Mesenchymal stem cell (in vitro differentiated cells and primary cell): Measurements from ENCODE around the gene CMSS1.

Experiments used
- DNase-seq: peaks from one replicate; pipeline ENCODE4 v3.0.0-alpha.2; 2013
- H2AFZ ChIP-seq: one replicate; pipeline ENCODE4 v1.6.1; 2013; ENCODE audit warnings: low read depth, mild to moderate bottlenecking, control low read depth, inconsistent platforms, low read length, moderate library complexity
- H2AK5ac ChIP-seq: 2 replicates; pipeline ENCODE4 v1.6.1; 2013; ENCODE audit warnings: low read length, moderate library complexity, mild to moderate bottlenecking, inconsistent platforms; ENCODE audit not compliant: severe bottlenecking
- H2BK120ac ChIP-seq: one replicate; pipeline ENCODE4 v1.6.1; 2013; ENCODE audit warnings: low read depth, mild to moderate bottlenecking, inconsistent platforms, low read length, moderate library complexity
- H2BK12ac ChIP-seq, 2 experiments: one replicate each; pipeline ENCODE4 v1.6.1; 2013; ENCODE audit warnings: inconsistent platforms in 2 of 2, low read length in 2 of 2, mild to moderate bottlenecking in 2 of 2, moderate library complexity in 2 of 2, control low read depth in 1 of 2
- H2BK15ac ChIP-seq: one replicate; pipeline ENCODE4 v1.6.1; 2013; ENCODE audit warnings: mild to moderate bottlenecking, low read depth, inconsistent platforms; ENCODE audit not compliant: poor library complexity, severe bottlenecking
- H2BK5ac ChIP-seq: 2 replicates; pipeline ENCODE4 v1.6.1; 2013; ENCODE audit warnings: low read depth, mild to moderate bottlenecking, low read length, control low read depth, inconsistent platforms; ENCODE audit not compliant: poor library complexity, severe bottlenecking
- H3K14ac ChIP-seq, 2 experiments: one replicate each; pipeline ENCODE4 v1.6.1; 2013; ENCODE audit warnings: inconsistent platforms in 2 of 2, low read length in 2 of 2, control low read depth in 1 of 2, mild to moderate bottlenecking in 1 of 2, moderate library complexity in 1 of 2
- H3K18ac ChIP-seq, 2 experiments: one replicate each; pipeline ENCODE4 v1.6.1; 2013; ENCODE audit warnings: inconsistent platforms in 2 of 2, low read length in 2 of 2, control low read depth in 1 of 2, low read depth in 1 of 2, mild to moderate bottlenecking in 1 of 2
- H3K23ac ChIP-seq, 2 experiments: one replicate each; pipeline ENCODE4 v1.6.1; 2013; ENCODE audit warnings: inconsistent platforms in 2 of 2, low read length in 2 of 2, mild to moderate bottlenecking in 2 of 2, moderate library complexity in 2 of 2, control low read depth in 1 of 2
- H3K27ac ChIP-seq: 2 replicates; pipeline ENCODE4 v1.5.1; 2013; ENCODE audit warnings: mild to moderate bottlenecking, moderate library complexity, low read length, control low read depth, inconsistent platforms; ENCODE audit not compliant: poor library complexity, severe bottlenecking
- H3K27me3 ChIP-seq, 2 experiments: 2 replicates each; pipeline versions ENCODE4 v1.6.1 to v1.7.0; 2013; ENCODE audit warnings: low read length in 2 of 2, mild to moderate bottlenecking in 2 of 2, moderate library complexity in 2 of 2, control low read depth in 1 of 2, inconsistent platforms in 1 of 2; ENCODE audit not compliant: control insufficient read depth in 1 of 2, insufficient read depth in 1 of 2
- H3K36me3 ChIP-seq, 2 experiments: 2 replicates each; pipeline versions ENCODE4 v1.6.1 to v1.7.0; 2013; ENCODE audit warnings: low read length in 2 of 2, control low read depth in 1 of 2, inconsistent platforms in 1 of 2, low read depth in 1 of 2, mild to moderate bottlenecking in 1 of 2; ENCODE audit not compliant: insufficient read depth in 2 of 2, control insufficient read depth in 1 of 2
- H3K4ac ChIP-seq, 2 experiments: one replicate each; pipeline ENCODE4 v1.6.1; 2013; ENCODE audit warnings: inconsistent platforms in 2 of 2, low read length in 2 of 2, mild to moderate bottlenecking in 2 of 2, moderate library complexity in 2 of 2, control low read depth in 1 of 2, low read depth in 1 of 2
- H3K4me1 ChIP-seq: 2 replicates; pipeline ENCODE4 v1.6.1; 2013; ENCODE audit warnings: low read depth, low read length, control low read depth; ENCODE audit not compliant: control insufficient read depth, insufficient read depth
- H3K4me2 ChIP-seq: 2 replicates; pipeline ENCODE4 v1.6.1; 2013; ENCODE audit warnings: low read length, mild to moderate bottlenecking, inconsistent platforms; ENCODE audit not compliant: poor library complexity, severe bottlenecking
- H3K4me3 ChIP-seq, 2 experiments: 2 replicates each; pipeline versions ENCODE4 v1.5.1 to v1.7.0; 2013; ENCODE audit warnings: low read length in 2 of 2, mild to moderate bottlenecking in 2 of 2, control low read depth in 1 of 2, low read depth in 1 of 2; ENCODE audit not compliant: insufficient read depth in 1 of 2
- H3K79me1 ChIP-seq: replicated peaks from 2 replicates; pipeline ENCODE4 v1.6.1; 2013; ENCODE audit warnings: mild to moderate bottlenecking, control low read depth, low read length, inconsistent platforms; ENCODE audit not compliant: poor library complexity, severe bottlenecking
- H3K9ac ChIP-seq: 2 replicates; pipeline ENCODE4 v1.7.0; 2013; ENCODE audit warnings: mild to moderate bottlenecking, low read length, moderate library complexity
- H3K9me3 ChIP-seq: 2 replicates; pipeline ENCODE4 v1.7.0; 2013; ENCODE audit warnings: mild to moderate bottlenecking, low read length; ENCODE audit not compliant: control insufficient read depth
- H4K8ac ChIP-seq: one replicate; pipeline ENCODE4 v1.6.1; 2013; ENCODE audit warnings: inconsistent platforms, mild to moderate bottlenecking, low read length, moderate library complexity
- H4K91ac ChIP-seq: one replicate; pipeline ENCODE4 v1.6.1; 2013; ENCODE audit warnings: mild to moderate bottlenecking, low read length, inconsistent platforms
- WGBS: methylation state at CpG from one replicate; pipeline ENCODE4 v1.1.7; 2013; ENCODE audit warnings: mixed read lengths; 5-methylcytosine and 5-hydroxymethylcytosine counted together

Gene CMSS1

GRCh38 chr3:100044369-100044768, 226.7 kb downstream of the CMSS1 start:
- Histone ChIP-seq H4K8ac (no peak overlapping the region), H3K9me3 (no peaks in the 10 kb centered on the region), H2BK15ac (no peak overlapping the region), H3K36me3 (no peaks in the 10 kb centered on the region), H2BK5ac (no peak overlapping the region), H3K27ac (no peak overlapping the region), H2AK5ac (peak overlapping the region; percentile 99), H3K14ac (no peak overlapping the region), H3K4me1 (peaks cover 8% of the 10 kb centered on the region), H3K4me2 (no peak overlapping the region), H3K18ac (peak overlapping the region in 1 of 2 experiments; percentile 80), H3K79me1 (peaks cover 4% of the 10 kb centered on the region), H3K9ac (no peak overlapping the region), H2BK120ac (peak overlapping the region; percentile 29), H4K91ac (no peak overlapping the region), H2BK12ac (peak overlapping the region in 1 of 2 experiments; percentile 52), H3K23ac (no peak overlapping the region), H3K27me3 (no peaks in the 10 kb centered on the region), H2AFZ (no peak overlapping the region), H3K4ac (peak overlapping the region in 1 of 2 experiments; percentile 73), H3K4me3 (no peak overlapping the region)
- DNase-seq: no peak

DNA sequence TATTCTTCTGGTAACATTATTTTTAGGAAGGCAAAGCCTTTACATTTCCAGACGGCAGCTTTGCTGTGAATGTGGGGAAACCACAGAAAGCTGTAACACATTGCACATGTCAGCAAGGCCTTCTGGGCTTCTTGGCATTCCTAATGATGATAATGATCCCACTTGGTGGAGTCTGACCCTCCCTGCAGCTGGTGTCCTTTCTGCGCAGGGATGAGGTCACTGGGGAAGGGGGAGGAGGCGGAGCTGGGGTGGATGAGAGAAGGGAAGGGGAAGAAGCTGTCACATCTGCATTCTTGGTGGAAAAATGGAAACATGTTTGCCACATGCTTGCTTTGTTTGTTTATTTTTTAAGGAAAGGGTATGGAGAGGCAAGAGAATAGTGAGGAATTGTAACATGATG, 228.0 kb downstream of the CMSS1 start:
- no peak overlapping the region for H3K23ac ChIP-seq
- peak overlapping the region; percentile 94 for H3K27ac ChIP-seq
- no peak overlapping the region for H3K4ac ChIP-seq
- H3K4me1 ChIP-seq: peaks cover 7% of the 10 kb centered on the region
- no peak overlapping the region for H3K4me2 ChIP-seq
- no peak overlapping the region for H4K8ac ChIP-seq
- H2AFZ ChIP-seq: no peak overlapping the region
- no peaks in the 10 kb centered on the region for H3K9me3 ChIP-seq
- WGBS: 0% methylated on average over 3 of the region's 3 CpGs
- H3K14ac ChIP-seq: no peak overlapping the region
- no peak overlapping the region for H4K91ac ChIP-seq
- DNase-seq: peak; percentile 100
- peak overlapping the region; percentile 40 for H3K9ac ChIP-seq
- H2AK5ac ChIP-seq: no peak overlapping the region
- no peak overlapping the region for H2BK12ac ChIP-seq
- H3K4me3 ChIP-seq: no peak overlapping the region
- no peak overlapping the region for H2BK120ac ChIP-seq
- H2BK5ac ChIP-seq: peak overlapping the region; percentile 84
- no peaks in the 10 kb centered on the region for H3K36me3 ChIP-seq
- peaks cover 4% of the 10 kb centered on the region for H3K79me1 ChIP-seq
- H3K18ac ChIP-seq: no peak overlapping the region
- no peak overlapping the region for H2BK15ac ChIP-seq
- no peaks in the 10 kb centered on the region for H3K27me3 ChIP-seq

DNA sequence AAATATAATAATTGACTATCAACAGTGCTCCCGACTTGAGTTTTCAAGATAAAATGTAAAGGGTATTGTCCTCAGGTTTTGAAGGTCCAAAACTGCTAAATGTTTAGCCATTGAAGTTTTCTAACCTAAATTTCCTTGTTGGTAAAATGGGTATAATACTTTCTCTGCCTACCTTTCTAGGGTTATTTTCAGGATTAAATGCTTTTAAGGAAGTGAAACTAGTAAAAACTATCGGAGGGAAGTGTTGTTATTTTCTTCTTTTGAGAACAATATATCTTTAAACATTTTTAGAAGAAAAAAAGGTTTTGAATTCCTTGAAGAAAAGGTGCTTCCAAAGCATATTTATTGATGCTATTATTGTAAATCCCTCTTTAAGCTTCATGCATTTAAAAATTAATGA, 229.3 kb downstream of the CMSS1 start:
- Histone ChIP-seq H2AFZ (no peak overlapping the region), H3K23ac (no peak overlapping the region), H3K9ac (no peak overlapping the region), H2BK120ac (no peak overlapping the region), H3K4me3 (no peak overlapping the region), H3K36me3 (no peaks in the 10 kb centered on the region), H3K18ac (no peak overlapping the region), H3K27me3 (no peaks in the 10 kb centered on the region), H2BK5ac (peak overlapping the region; percentile 84), H3K9me3 (no peaks in the 10 kb centered on the region), H3K79me1 (peaks cover 4% of the 10 kb centered on the region), H3K4ac (no peak overlapping the region), H4K91ac (no peak overlapping the region), H3K4me1 (peaks cover 7% of the 10 kb centered on the region), H3K4me2 (no peak overlapping the region), H4K8ac (no peak overlapping the region), H3K27ac (peak overlapping the region; percentile 92), H2AK5ac (no peak overlapping the region), H2BK15ac (no peak overlapping the region), H3K14ac (no peak overlapping the region), H2BK12ac (no peak overlapping the region)
- DNase-seq: no peak
- no CpG with 5 or more reads among the region's 2 CpGs for WGBS

DNA sequence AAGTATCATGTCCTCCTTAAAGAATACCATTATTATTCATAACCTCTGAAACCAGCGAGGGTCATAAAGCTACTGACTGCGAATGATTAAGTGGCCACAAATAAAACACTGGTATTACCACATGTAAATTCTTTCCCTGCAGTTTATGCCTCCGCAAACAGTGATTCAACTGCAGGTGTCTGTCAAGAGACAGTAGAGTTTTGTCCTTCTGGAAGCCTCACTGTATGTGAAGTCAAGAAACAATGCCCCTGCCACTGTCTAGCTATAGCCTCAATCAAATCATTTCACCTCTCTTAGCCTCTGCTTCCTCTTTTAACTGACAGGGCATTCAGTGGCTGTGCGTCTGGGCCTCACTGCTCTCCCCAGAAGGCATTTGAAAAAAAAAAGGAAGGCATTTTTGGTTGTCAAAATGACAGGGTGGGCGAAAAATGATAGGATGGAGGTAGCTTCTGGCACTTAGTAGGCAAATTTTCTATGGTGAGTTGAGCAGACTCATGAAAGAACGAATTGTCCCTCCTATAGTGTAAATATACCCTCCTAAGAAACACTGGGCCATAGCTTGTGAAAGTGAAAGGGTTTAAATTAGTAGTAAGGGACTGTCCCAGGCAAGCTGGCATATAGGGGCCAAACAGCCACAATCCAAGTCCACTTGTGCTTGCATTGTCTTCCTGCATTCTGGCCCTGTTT, 229.9 kb downstream of the CMSS1 start:
- H2BK5ac ChIP-seq: peak overlapping the region; percentile 99
- H3K9me3 ChIP-seq: no peaks in the 10 kb centered on the region
- H3K36me3 ChIP-seq: no peaks in the 10 kb centered on the region
- peak overlapping the region; percentile 49 for H2AFZ ChIP-seq
- no peak overlapping the region for H2BK15ac ChIP-seq
- no peak overlapping the region for H3K4me2 ChIP-seq
- H3K9ac ChIP-seq: no peak overlapping the region
- peak overlapping the region; percentile 21 for H2BK120ac ChIP-seq
- H4K91ac ChIP-seq: no peak overlapping the region
- H2AK5ac ChIP-seq: peak overlapping the region; percentile 100
- peak overlapping the region in 1 of 2 experiments; percentile 96 for H3K4ac ChIP-seq
- H2BK12ac ChIP-seq: peak overlapping the region; percentile 90 to 99
- H3K27ac ChIP-seq: peak overlapping the region; percentile 96
- H3K18ac ChIP-seq: peak overlapping the region; percentile 71 to 97
- H4K8ac ChIP-seq: peak overlapping the region; percentile 71
- peak overlapping the region in 1 of 2 experiments; percentile 83 for H3K14ac ChIP-seq
- H3K79me1 ChIP-seq: peaks cover 4% of the 10 kb centered on the region
- WGBS: 8% methylated on average over 5 of the region's 6 CpGs
- no peaks in the 10 kb centered on the region for H3K27me3 ChIP-seq
- peaks cover 7% of the 10 kb centered on the region for H3K4me1 ChIP-seq
- H3K4me3 ChIP-seq: no peak overlapping the region
- peak; percentile 84 for DNase-seq
- H3K23ac ChIP-seq: no peak overlapping the region
